Hepatocyte (in vitro differentiated cells): ENCODE measurements around the gene BCAS1. TPM values are rescaled to one million over a fixed set of nuclear protein-coding genes. Genes with fewer than 3 reads are reported as not detected.

Experiments used
- DNase-seq: peaks from one replicate; pipeline ENCODE4 v3.0.0-alpha.2; 2016; ENCODE audit warnings: low spot score
- H2AFZ ChIP-seq: fragments of 200-600 bp; sonication (generic); 2 replicates; pipeline ENCODE4 v1.6.0; 2016; ENCODE audit warnings: antibody characterized with exemption, mild to moderate bottlenecking
- H3K27ac ChIP-seq: fragments of 200-600 bp; sonication (generic); 2 replicates; pipeline ENCODE4 v1.5.1; 2016; ENCODE audit warnings: mild to moderate bottlenecking
- H3K27me3 ChIP-seq: fragments of 200-600 bp; sonication (generic); 2 replicates; pipeline ENCODE4 v1.6.1; 2016
- H3K36me3 ChIP-seq: fragments of 200-600 bp; sonication (generic); replicated peaks from 2 replicates; pipeline ENCODE4 v1.5.1; 2016; ENCODE audit warnings: low read depth; ENCODE audit not compliant: insufficient read depth
- H3K4me1 ChIP-seq: fragments of 200-600 bp; sonication (generic); 2 replicates; pipeline ENCODE4 v1.5.1; 2016; ENCODE audit warnings: mild to moderate bottlenecking, moderate library complexity; ENCODE audit not compliant: insufficient read depth
- H3K4me2 ChIP-seq: fragments of 200-600 bp; sonication (generic); 2 replicates; pipeline ENCODE4 v1.6.0; 2016
- H3K4me3 ChIP-seq: fragments of 200-600 bp; sonication (generic); 2 replicates; pipeline ENCODE4 v1.5.1; 2016; ENCODE audit warnings: mild to moderate bottlenecking
- H3K79me2 ChIP-seq: fragments of 200-600 bp; sonication (generic); 2 replicates; pipeline ENCODE4 v1.6.0; 2017; ENCODE audit warnings: mild to moderate bottlenecking
- H3K9me2 ChIP-seq: fragments of 200-600 bp; sonication (generic); replicated peaks from 2 replicates; pipeline ENCODE4 v1.6.0; 2017; ENCODE audit warnings: mild to moderate bottlenecking; ENCODE audit not compliant: insufficient read depth
- H3K9me3 ChIP-seq: fragments of 200-600 bp; sonication (generic); 2 replicates; pipeline ENCODE4 v1.5.1; 2016; ENCODE audit warnings: low read depth, mild to moderate bottlenecking
- H4K20me1 ChIP-seq: fragments of 200-600 bp; sonication (generic); 2 replicates; pipeline ENCODE4 v1.6.0; 2016; ENCODE audit warnings: mild to moderate bottlenecking; ENCODE audit not compliant: insufficient read depth, poor library complexity, severe bottlenecking
- EZH2 ChIP-seq: fragments of 200-600 bp; sonication (generic); IDR thresholded peaks from 2 replicates; pipeline ENCODE4 v1.6.1; 2016; ENCODE audit warnings: antibody characterized with exemption, mild to moderate bottlenecking, borderline replicate concordance
- EZH2phosphoT487 ChIP-seq: fragments of 200-600 bp; sonication (generic); IDR thresholded peaks from one replicate; pipeline ENCODE4 v1.6.1; 2018; ENCODE audit warnings: antibody characterized with exemption, mild to moderate bottlenecking, low read depth, moderate library complexity; ENCODE audit not compliant: unreplicated experiment, severe bottlenecking
- whole genome bisulfite sequencing: methylation state at CpG from one replicate; pipeline ENCODE4 v1.1.6; 2016; ENCODE audit warnings: low lambda C conversion rate; ENCODE audit errors: missing lambda C conversion rate; 5-methylcytosine and 5-hydroxymethylcytosine counted together
- polyA plus RNA-seq: library from polyadenylated mRNA; unstranded; fragments of >200 nt; fragmentation: Nextera tagmentation; extraction: Ambion mirVana; gene quantifications from 2 replicates; pipeline ENCODE4 v1.2.1, GENCODE V29; 2016
- total RNA-seq: library from RNA; depleted of rRNA; stranded (reverse); fragments of >200 nt; gene quantifications from 2 replicates; pipeline ENCODE4 v1.2.3, GENCODE V29; 2014
- TF ChIP-seq, protein P1 (sequence below): fragments of 200-600 bp; sonication (generic); IDR thresholded peaks from 2 replicates; pipeline ENCODE4 v1.5.1; 2016; ENCODE audit warnings: antibody characterized with exemption, mild to moderate bottlenecking; ENCODE audit not compliant: poor library complexity

Gene BCAS1
- total and polyA plus RNA-seq, 2 experiments from 2014 or later: 4.9 to 9.8 TPM

DNA sequence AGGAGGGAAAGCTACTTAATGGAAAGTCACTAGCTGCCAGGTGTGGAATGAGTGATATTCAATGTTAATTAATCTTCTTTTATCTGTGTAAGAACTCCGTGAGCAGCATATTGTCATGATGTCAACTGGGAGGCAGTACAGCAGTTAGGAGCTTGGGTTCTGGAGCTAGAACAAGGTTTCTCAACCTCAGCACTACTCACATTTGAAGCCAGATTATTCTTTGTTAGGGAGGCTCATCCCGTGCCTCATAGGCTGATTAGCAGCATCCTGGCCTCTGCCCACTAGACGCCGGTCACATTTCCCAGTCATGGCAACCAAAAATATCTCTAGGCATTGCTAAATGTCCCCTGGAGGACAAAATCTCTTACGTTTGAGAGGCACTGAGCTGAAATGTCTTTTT, 41.2 kb downstream of the BCAS1 start:
- no peaks in the 10 kb centered on the region for H3K36me3 ChIP-seq
- TF ChIP-seq EZH2: no peak
- TF ChIP-seq, protein P1, sequence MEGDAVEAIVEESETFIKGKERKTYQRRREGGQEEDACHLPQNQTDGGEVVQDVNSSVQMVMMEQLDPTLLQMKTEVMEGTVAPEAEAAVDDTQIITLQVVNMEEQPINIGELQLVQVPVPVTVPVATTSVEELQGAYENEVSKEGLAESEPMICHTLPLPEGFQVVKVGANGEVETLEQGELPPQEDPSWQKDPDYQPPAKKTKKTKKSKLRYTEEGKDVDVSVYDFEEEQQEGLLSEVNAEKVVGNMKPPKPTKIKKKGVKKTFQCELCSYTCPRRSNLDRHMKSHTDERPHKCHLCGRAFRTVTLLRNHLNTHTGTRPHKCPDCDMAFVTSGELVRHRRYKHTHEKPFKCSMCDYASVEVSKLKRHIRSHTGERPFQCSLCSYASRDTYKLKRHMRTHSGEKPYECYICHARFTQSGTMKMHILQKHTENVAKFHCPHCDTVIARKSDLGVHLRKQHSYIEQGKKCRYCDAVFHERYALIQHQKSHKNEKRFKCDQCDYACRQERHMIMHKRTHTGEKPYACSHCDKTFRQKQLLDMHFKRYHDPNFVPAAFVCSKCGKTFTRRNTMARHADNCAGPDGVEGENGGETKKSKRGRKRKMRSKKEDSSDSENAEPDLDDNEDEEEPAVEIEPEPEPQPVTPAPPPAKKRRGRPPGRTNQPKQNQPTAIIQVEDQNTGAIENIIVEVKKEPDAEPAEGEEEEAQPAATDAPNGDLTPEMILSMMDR: no peak
- no peak for TF ChIP-seq EZH2phosphoT487
- H2AFZ ChIP-seq: no peak overlapping the region
- no peaks in the 10 kb centered on the region for H3K9me2 ChIP-seq
- no peak for DNase-seq
- H3K4me3 ChIP-seq: no peak overlapping the region
- no peaks in the 10 kb centered on the region for H3K27me3 ChIP-seq
- H3K9me3 ChIP-seq: no peaks in the 10 kb centered on the region
- no peak overlapping the region for H3K4me2 ChIP-seq
- no peaks in the 10 kb centered on the region for H3K79me2 ChIP-seq
- 84% methylated on average over 5 of the region's 5 CpGs for WGBS
- no peak overlapping the region for H3K27ac ChIP-seq
- no peaks in the 10 kb centered on the region for H3K4me1 ChIP-seq
- no peaks in the 10 kb centered on the region for H4K20me1 ChIP-seq

DNA sequence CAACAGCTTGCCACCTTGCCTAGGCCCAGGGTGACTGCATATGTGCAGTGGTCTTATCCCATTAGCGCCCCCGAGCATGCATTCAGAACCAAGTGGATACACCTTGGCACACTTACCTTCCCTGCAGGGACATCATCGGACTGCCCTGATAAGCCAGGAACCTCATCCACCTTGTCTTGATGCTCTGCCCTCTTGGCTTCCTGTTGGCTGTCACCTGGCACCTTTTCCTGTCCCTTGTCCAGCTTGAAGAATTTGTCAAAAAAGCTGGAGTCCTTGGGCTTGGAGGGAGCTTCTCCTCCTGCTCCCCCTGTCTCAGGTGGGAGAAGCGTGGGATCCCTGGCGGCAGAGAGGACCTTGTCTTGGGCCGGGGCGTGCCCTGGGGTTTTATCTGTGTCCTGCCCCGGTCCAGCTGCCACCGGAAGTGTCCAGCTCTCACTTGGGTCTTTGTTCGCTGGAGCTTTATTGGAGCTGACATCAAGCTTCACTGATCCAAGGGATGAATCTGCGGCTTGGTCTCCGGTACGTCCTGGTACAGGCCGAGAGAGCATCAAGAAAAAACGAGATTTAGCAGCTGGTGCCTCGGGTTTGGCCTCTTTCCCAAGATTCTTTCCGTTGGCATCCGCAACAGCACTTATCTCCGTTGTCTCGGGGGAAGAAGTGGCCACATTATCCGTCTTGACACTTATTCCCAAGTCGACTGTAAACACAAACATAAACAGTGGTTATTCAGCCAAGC, 42.0 kb downstream of the BCAS1 start:
- Histone ChIP-seq H2AFZ (no peak overlapping the region), H3K79me2 (no peaks in the 10 kb centered on the region), H3K27me3 (no peaks in the 10 kb centered on the region), H4K20me1 (no peaks in the 10 kb centered on the region), H3K9me2 (no peaks in the 10 kb centered on the region), H3K9me3 (no peaks in the 10 kb centered on the region), H3K4me1 (no peaks in the 10 kb centered on the region), H3K4me2 (no peak overlapping the region), H3K36me3 (no peaks in the 10 kb centered on the region), H3K4me3 (no peak overlapping the region), H3K27ac (no peak overlapping the region)
- WGBS: 82% methylated on average over 22 of the region's 22 CpGs
- TF ChIP-seq EZH2phosphoT487: no peak
- TF ChIP-seq, protein P1: no peak
- TF ChIP-seq EZH2: no peak
- DNase-seq: no peak

DNA sequence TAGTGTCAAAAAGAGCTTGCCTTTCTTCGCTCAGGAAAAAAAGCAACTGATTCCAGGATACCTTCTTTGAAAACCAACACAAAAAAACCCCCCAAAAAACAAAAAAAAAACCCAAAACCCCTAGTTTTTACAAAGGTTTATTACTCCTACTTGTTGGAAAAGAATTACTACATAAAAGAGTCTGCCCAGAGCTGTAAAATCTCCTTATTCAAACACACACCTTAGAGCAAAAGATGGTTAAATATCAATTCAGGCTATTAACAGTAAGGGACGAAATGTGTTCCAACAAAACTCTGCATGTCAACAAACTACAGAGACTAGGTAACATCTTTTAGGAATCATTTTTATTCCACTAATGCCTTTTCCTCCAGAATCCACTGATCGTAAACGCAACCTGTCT, 42.7 kb downstream of the BCAS1 start:
- no peak for DNase-seq
- TF ChIP-seq, protein P1: no peak
- TF ChIP-seq EZH2phosphoT487: no peak
- no peak for TF ChIP-seq EZH2
- no peak overlapping the region for H2AFZ ChIP-seq
- no peak overlapping the region for H3K4me3 ChIP-seq
- no peaks in the 10 kb centered on the region for H3K27me3 ChIP-seq
- 83% methylated on average over 4 of the region's 4 CpGs for WGBS
- no peaks in the 10 kb centered on the region for H3K36me3 ChIP-seq
- H3K4me1 ChIP-seq: no peaks in the 10 kb centered on the region
- no peaks in the 10 kb centered on the region for H3K9me3 ChIP-seq
- no peaks in the 10 kb centered on the region for H3K9me2 ChIP-seq
- H3K4me2 ChIP-seq: no peak overlapping the region
- no peaks in the 10 kb centered on the region for H4K20me1 ChIP-seq
- H3K79me2 ChIP-seq: no peaks in the 10 kb centered on the region
- no peak overlapping the region for H3K27ac ChIP-seq
